Measurements from ENCODE around the gene ARHGEF1.

- TF ChIP-seq POLR2A (IDR thresholded peaks at IDR 0.05; ENCODE audit: extremely low read depth, insufficient read length) (no peak), CTCF (IDR thresholded peaks at IDR 0.05; ENCODE audit: low read depth, low read length) (no peak), MAX (IDR thresholded peaks at IDR 0.05; ENCODE audit: low read depth, low read length) (no peak)
Observed at GRCh38 chr19:41944336-41944735, 61.4 kb downstream of the ARHGEF1 start.
